Natural killer cell (primary cell): ENCODE results near the gene ZSCAN21. TPM values are rescaled to one million over a fixed set of nuclear protein-coding genes. Genes with fewer than 3 reads are reported as not detected.

Source experiments
- ATAC-seq, 3 donors: fragments of 150-1000 bp in 2 of 3; fragments of 200-7000 bp in 1 of 3; cut with Tn5 transposase; 1 replicate in 1 of 3; 2 replicates in 2 of 3; pipeline ENCODE4 v1.10.0; 2021; ENCODE audit warnings: mild to moderate bottlenecking in 2 of 3, moderate library complexity in 2 of 3
- DNase-seq, 2 donors: peaks; one replicate each; pipeline versions ENCODE4 v3.0.0 to v3.0.0-alpha.2; 2013 to 2021; ENCODE audit warnings: mixed read lengths in 1 of 2
- H3K27ac ChIP-seq: one replicate; pipeline ENCODE4 v1.5.1; 2013; ENCODE audit warnings: mild to moderate bottlenecking, low read length
- H3K27me3 ChIP-seq: one replicate; pipeline ENCODE4 v1.6.1; 2013; ENCODE audit warnings: low read length; ENCODE audit not compliant: control insufficient read depth, insufficient read depth
- H3K36me3 ChIP-seq: one replicate; pipeline ENCODE4 v1.6.1; 2013; ENCODE audit warnings: low read length; ENCODE audit not compliant: control insufficient read depth, insufficient read depth
- H3K4me1 ChIP-seq: one replicate; pipeline ENCODE4 v1.6.1; 2013; ENCODE audit warnings: low read length; ENCODE audit not compliant: control insufficient read depth, insufficient read depth
- H3K4me3 ChIP-seq: one replicate; pipeline ENCODE4 v1.5.1; 2013; ENCODE audit warnings: low read length
- H3K9me3 ChIP-seq: one replicate; pipeline ENCODE4 v1.6.1; 2013; ENCODE audit warnings: low read length; ENCODE audit not compliant: control insufficient read depth, insufficient read depth
- H3K27ac Mint-ChIP-seq, 2 donors: one replicate each; pipeline ENCODE4 v1.8.0; 2022; ENCODE audit warnings: mild to moderate bottlenecking in 2 of 2, mixed read lengths in 2 of 2, moderate library complexity in 1 of 2
- H3K27me3 Mint-ChIP-seq, 2 donors: one replicate each; pipeline ENCODE4 v1.8.0; 2022; ENCODE audit warnings: low read depth in 2 of 2, mixed read lengths in 2 of 2
- H3K36me3 Mint-ChIP-seq: one replicate; pipeline ENCODE4 v1.8.0; 2022; ENCODE audit warnings: mixed read lengths
- H3K4me1 Mint-ChIP-seq, 2 donors: one replicate each; pipeline ENCODE4 v1.8.0; 2022; ENCODE audit warnings: mixed read lengths in 2 of 2
- H3K4me3 Mint-ChIP-seq: one replicate; pipeline ENCODE4 v1.8.0; 2022; ENCODE audit warnings: mild to moderate bottlenecking, moderate library complexity, mixed read lengths
- H3K9me3 Mint-ChIP-seq, 2 donors: one replicate each; pipeline ENCODE4 v1.8.0; 2022; ENCODE audit warnings: mixed read lengths in 2 of 2
- CTCF ChIP-seq: fragments of 200-600 bp; IDR thresholded peaks from one replicate; pipeline ENCODE4 v1.8.0; 2022; ENCODE audit warnings: antibody characterized with exemption
- WGBS: methylation state at CpG from one replicate; pipeline ENCODE4 v1.1.7; 2013; ENCODE audit warnings: missing lambda C conversion rate; ENCODE audit not compliant: insufficient coverage; 5-methylcytosine and 5-hydroxymethylcytosine counted together
- intact Hi-C: fragments of 100-400 bp; cut with micrococcal nuclease; formaldehyde crosslinking; loops from one replicate; pipeline ENCODE4 v1.14.2; 2022
- total RNA-seq, 4 donors: library from RNA; stranded (reverse); fragments of 120-200 nt in 1 of 4; gene quantifications; one replicate each; pipeline versions ENCODE4 v1.2.3 to v1.2.4, GENCODE V29; 2013 to 2022

The ZSCAN21 gene
- total RNA-seq, 3 donors from 2014 or later (not counting 1 experiment from before 2014, with no cell fraction given), result 6.2 to 8.9 (median 7.2) TPM

GRCh38 chr7:100087055-100087750 is 37.6 kb downstream of the ZSCAN21 start:
- peaks cover 5% of the 10 kb centered on the region for H3K36me3 Mint-ChIP-seq
- no peak for TF ChIP-seq CTCF
- DNase-seq, result no peak
- peaks cover 17 to 29% of the 10 kb centered on the region in 2 donors for H3K4me1 Mint-ChIP-seq
- intact Hi-C loops, result no loop called here
- ATAC-seq, result no peak
- Histone ChIP-seq H3K9me3 (no peaks in the 10 kb centered on the region), H3K27me3 (no peaks in the 10 kb centered on the region), H3K4me1 (peaks cover 21% of the 10 kb centered on the region), H3K27ac (no peak overlapping the region), H3K36me3 (peaks cover 14% of the 10 kb centered on the region), H3K4me3 (no peak overlapping the region)
- H3K4me3 Mint-ChIP-seq, result peak overlapping the region; percentile 70
- 99% methylated on average over 10 of the region's 10 CpGs for WGBS
- no peaks in the 10 kb centered on the region for H3K27me3 Mint-ChIP-seq
- H3K27ac Mint-ChIP-seq, result peak overlapping the region; percentile 79 to 88
- H3K9me3 Mint-ChIP-seq, result no peaks in the 10 kb centered on the region

- H3K27ac Mint-ChIP-seq, result peak overlapping the region; percentile 79 to 88
- Histone ChIP-seq H3K9me3 (no peaks in the 10 kb centered on the region), H3K36me3 (peaks cover 23% of the 10 kb centered on the region), H3K27me3 (no peaks in the 10 kb centered on the region), H3K4me3 (peak overlapping the region; percentile 95), H3K27ac (peak overlapping the region; percentile 84), H3K4me1 (peaks cover 14% of the 10 kb centered on the region)
- no peak for TF ChIP-seq CTCF
- ATAC-seq (peak in 2 of 3 donors; percentile 4 to 15), DNase-seq (no peak)
- no peaks in the 10 kb centered on the region for H3K27me3 Mint-ChIP-seq
- intact Hi-C loops, result no loop called here
- WGBS, result 89% methylated on average over 9 of the region's 11 CpGs
- no peaks in the 10 kb centered on the region for H3K9me3 Mint-ChIP-seq
- peaks cover 8% of the 10 kb centered on the region for H3K36me3 Mint-ChIP-seq
- peaks cover 9 to 23% of the 10 kb centered on the region in 2 donors for H3K4me1 Mint-ChIP-seq
- H3K4me3 Mint-ChIP-seq, result peak overlapping the region; percentile 86
Observed at GRCh38 chr7:100088095-100088620, 38.6 kb downstream of the ZSCAN21 start.

- H3K9me3 Mint-ChIP-seq, result no peaks in the 10 kb centered on the region
- ATAC-seq, result peak; percentile 78 to 91 (median 89)
- Histone ChIP-seq H3K27me3 (no peaks in the 10 kb centered on the region), H3K9me3 (no peaks in the 10 kb centered on the region), H3K4me1 (peaks cover 14% of the 10 kb centered on the region), H3K27ac (peak within 1 kb of the TSS; percentile 84), H3K4me3 (peak within 1 kb of the TSS; percentile 95), H3K36me3 (peaks cover 30% of the 10 kb centered on the region)
- under 1% methylated on average over 68 of the region's 68 CpGs for WGBS
- H3K4me3 Mint-ChIP-seq, result peak within 1 kb of the TSS; percentile 86
- no peaks in the 10 kb centered on the region for H3K27me3 Mint-ChIP-seq
- peaks cover 9 to 28% of the 10 kb centered on the region in 2 donors for H3K4me1 Mint-ChIP-seq
- peak within 1 kb of the TSS; percentile 79 to 88 for H3K27ac Mint-ChIP-seq
- no peak for TF ChIP-seq CTCF
- peak; percentile 89 to 91 for DNase-seq
- intact Hi-C loops, result no loop called here
- H3K36me3 Mint-ChIP-seq, result peaks cover 8% of the 10 kb centered on the region
Observed at GRCh38 chr7:100088621-100089457, 39.3 kb downstream of the ZSCAN21 start, which contains the start of gene COPS6. COPS6 (plus strand) TSS chr7:100088969; CDS start chr7:100088991, 22 bp downstream.
